Measurements from ENCODE around the gene SF3B2. TPM values are rescaled to one million over a fixed set of nuclear protein-coding genes. Genes with fewer than 3 reads are reported as not detected.

SF3B2 gene
- total and polyA plus RNA-seq, 2 donors (not counting 3 experiments of a cell fraction or from before 2014, with no cell fraction given): 99.4 to 196 TPM

- peak overlapping the region; percentile 17 for H3K4me2 ChIP-seq (ENCODE audit: insufficient read depth, low read length)
- peak overlapping the region; percentile 24 for H3K9ac ChIP-seq (replicated peaks; ENCODE audit: extremely low read depth, insufficient read depth, low read length)
- no peaks in the 10 kb centered on the region for H3K9me3 ChIP-seq (replicated peaks; ENCODE audit: control insufficient read depth, insufficient read depth, low read length)
- intact Hi-C loops (cut with micrococcal nuclease) (no loop called here), dilution Hi-C loops (cut with MboI; ENCODE audit: extremely low pct_ligation_motif_present, low sequenced_read_pairs) (no loop called here)
- H2AFZ ChIP-seq (ENCODE audit: low read depth, low read length): peak overlapping the region; percentile 43
- H3K9me1 ChIP-seq (replicated peaks; ENCODE audit: control insufficient read depth, extremely low read depth, insufficient read depth, low read length): no peaks in the 10 kb centered on the region
- H3K4me3 ChIP-seq (replicated peaks in 1 of 3; ENCODE audit: insufficient read depth in 1 of 3, low read depth in 1 of 3, low read length in 3 of 3): no peak overlapping the region
- POLR2A ChIA-PET: no interaction called here
- DNase-seq (ENCODE audit: low read depth, low spot score): no peak
- no peak for FAIRE-seq
- no peaks in the 10 kb centered on the region for H3K36me3 ChIP-seq (ENCODE audit: control insufficient read depth in 2 of 2, extremely low read depth in 1 of 2, insufficient read depth in 2 of 2, low read length in 2 of 2)
- peaks cover 2% of the 10 kb centered on the region in 2 experiments for H3K27me3 ChIP-seq (ENCODE audit: control insufficient read depth in 2 of 2, insufficient read depth in 2 of 2, low read length in 2 of 2)
- peaks cover 29% of the 10 kb centered on the region for H3K4me1 ChIP-seq (ENCODE audit: control insufficient read depth, extremely low read depth, insufficient read depth, low read length)
- CTCF ChIA-PET: interaction anchor here (0.9 to 1.8 kb wide), 4 partner anchors 11 to 125 kb away, joined by 4 to 5 read pairs (median 5); no protein-coding TSS in a partner anchor
- no TSS peak for BruUV-seq (replicated peaks)
- H4K20me1 ChIP-seq (replicated peaks; ENCODE audit: control insufficient read depth, extremely low read depth, insufficient read depth, low read length): no peaks in the 10 kb centered on the region
- peak overlapping the region; percentile 84 for H3K27ac ChIP-seq (ENCODE audit: insufficient read depth, low read depth, low read length)
- TF ChIP-seq JUN (IDR thresholded peaks at IDR 0.05; ENCODE audit: borderline replicate concordance, insufficient read depth, insufficient read length, low read depth) (no peak), GATA2 (IDR thresholded peaks at IDR 0.05; ENCODE audit: insufficient read depth, insufficient read length, low read depth, low read length) (peak; percentile 9), POLR2A (IDR thresholded peaks at IDR 0.05; ENCODE audit: low read depth, low read length) (no peak), CTCF (IDR thresholded peaks at IDR 0.05; ENCODE audit: extremely low read depth in 1 of 2, insufficient read depth in 1 of 2, low read depth in 1 of 2, low read length in 2 of 2) (no peak), MYC (IDR thresholded peaks at IDR 0.05; ENCODE audit: low read depth, low read length) (no peak), FOS (IDR thresholded peaks at IDR 0.05; ENCODE audit: borderline replicate concordance, insufficient read depth, low read length) (no peak)
- no peaks in the 10 kb centered on the region for H3K79me2 ChIP-seq (ENCODE audit: control insufficient read depth, insufficient read depth, low read length)
These were observed 36.0 kb upstream of the SF3B2 start for GRCh38 chr11:66015936-66016792.

All from endothelial cell of umbilical vein (primary cell).